ENCODE data around the gene KLC3.

KLC3 gene

GRCh38 chr19:45352062-45352461 lies 11.5 kb downstream of the KLC3 start:
- TF ChIP-seq CTCF (conservative IDR thresholded peaks at IDR 0.05; ENCODE audit: low read length) = no peak
- TF ChIP-seq EZH2phosphoT487 (IDR thresholded peaks at IDR 0.05; ENCODE audit: borderline replicate concordance) = no peak
- H3K79me2 ChIP-seq (ENCODE audit: insufficient read depth, low read length) = no peaks in the 10 kb centered on the region
- no peak overlapping the region for H3K4me2 ChIP-seq (ENCODE audit: low read depth, low read length, poor library complexity, severe bottlenecking)
- H3F3A ChIP-seq (ENCODE audit: low read depth) = no peaks in the 10 kb centered on the region
- H3K9me3 ChIP-seq (ENCODE audit: insufficient read depth, low read depth, low read length) = no peaks in the 10 kb centered on the region
- no peaks in the 10 kb centered on the region for H3K4me1 ChIP-seq (ENCODE audit: insufficient read depth, low read length, poor library complexity, severe bottlenecking)
- no peak overlapping the region for H2AFZ ChIP-seq (ENCODE audit: low read length)
- peaks cover 6% of the 10 kb centered on the region; the same call in 1 of the 2 replicates for H3K36me3 ChIP-seq (ENCODE audit: insufficient read depth, low read length)
- no peak overlapping the region for H3K9ac ChIP-seq (ENCODE audit: low read depth, low read length, poor library complexity, severe bottlenecking)
- H3K4me3 ChIP-seq (ENCODE audit: low read length, poor library complexity, severe bottlenecking) = no peak overlapping the region
- no peaks in the 10 kb centered on the region for H3K9me2 ChIP-seq (replicated peaks; ENCODE audit: low read depth, low read length)
- no peaks in the 10 kb centered on the region for H3K27me3 ChIP-seq (ENCODE audit: insufficient read depth, low read length, poor library complexity, severe bottlenecking)
- H4K20me1 ChIP-seq (ENCODE audit: insufficient read depth, low read length, poor library complexity, severe bottlenecking) = no peaks in the 10 kb centered on the region

GRCh38 chr19:45352471-45352870 lies 11.9 kb downstream of the KLC3 start:
- H3K36me3 ChIP-seq (ENCODE audit: insufficient read depth, low read length) = peaks cover 6% of the 10 kb centered on the region; the same call in 1 of the 2 replicates
- no peak for TF ChIP-seq CTCF (conservative IDR thresholded peaks at IDR 0.05; ENCODE audit: low read length)
- no peak for TF ChIP-seq EZH2phosphoT487 (IDR thresholded peaks at IDR 0.05; ENCODE audit: borderline replicate concordance)

GRCh38 chr19:45352914-45353796 lies 12.6 kb downstream of the KLC3 start:
- Histone ChIP-seq H3K9me3 (ENCODE audit: insufficient read depth, low read depth, low read length) (no peaks in the 10 kb centered on the region), H3K27me3 (ENCODE audit: insufficient read depth, low read length, poor library complexity, severe bottlenecking) (no peaks in the 10 kb centered on the region), H3F3A (ENCODE audit: low read depth) (no peaks in the 10 kb centered on the region), H2AFZ (ENCODE audit: low read length) (no peak overlapping the region), H3K4me2 (ENCODE audit: low read depth, low read length, poor library complexity, severe bottlenecking) (no peak overlapping the region), H3K9ac (ENCODE audit: low read depth, low read length, poor library complexity, severe bottlenecking) (no peak overlapping the region), H3K9me2 (replicated peaks; ENCODE audit: low read depth, low read length) (no peaks in the 10 kb centered on the region), H3K36me3 (ENCODE audit: insufficient read depth, low read length) (peaks cover 6% of the 10 kb centered on the region; the same call in 1 of the 2 replicates), H3K79me2 (ENCODE audit: insufficient read depth, low read length) (no peaks in the 10 kb centered on the region), H3K4me3 (ENCODE audit: low read length, poor library complexity, severe bottlenecking) (no peak overlapping the region), H3K4me1 (ENCODE audit: insufficient read depth, low read length, poor library complexity, severe bottlenecking) (no peaks in the 10 kb centered on the region), H4K20me1 (ENCODE audit: insufficient read depth, low read length, poor library complexity, severe bottlenecking) (no peaks in the 10 kb centered on the region)
- TF ChIP-seq CTCF (conservative IDR thresholded peaks at IDR 0.05; ENCODE audit: low read length) = no peak
- TF ChIP-seq EZH2phosphoT487 (IDR thresholded peaks at IDR 0.05; ENCODE audit: borderline replicate concordance) = no peak

More at GRCh38 chr19:45352471-45352870, 11.9 kb downstream of the KLC3 start:
- Histone ChIP-seq H3K4me3 (ENCODE audit: low read length, poor library complexity, severe bottlenecking) (no peak overlapping the region), H3F3A (ENCODE audit: low read depth) (no peaks in the 10 kb centered on the region), H3K4me2 (ENCODE audit: low read depth, low read length, poor library complexity, severe bottlenecking) (no peak overlapping the region), H4K20me1 (ENCODE audit: insufficient read depth, low read length, poor library complexity, severe bottlenecking) (no peaks in the 10 kb centered on the region), H3K4me1 (ENCODE audit: insufficient read depth, low read length, poor library complexity, severe bottlenecking) (no peaks in the 10 kb centered on the region), H3K27me3 (ENCODE audit: insufficient read depth, low read length, poor library complexity, severe bottlenecking) (no peaks in the 10 kb centered on the region), H2AFZ (ENCODE audit: low read length) (no peak overlapping the region), H3K79me2 (ENCODE audit: insufficient read depth, low read length) (no peaks in the 10 kb centered on the region), H3K9me3 (ENCODE audit: insufficient read depth, low read depth, low read length) (no peaks in the 10 kb centered on the region), H3K9me2 (replicated peaks; ENCODE audit: low read depth, low read length) (no peaks in the 10 kb centered on the region), H3K9ac (ENCODE audit: low read depth, low read length, poor library complexity, severe bottlenecking) (no peak overlapping the region)

Data from Loucy (cell line).